Pancreas (tissue), 10 donors: Measurements from ENCODE around the gene NOB1. TPM values are rescaled to one million over a fixed set of nuclear protein-coding genes. Genes with fewer than 3 reads are reported as not detected.

Experiments used
- ATAC-seq, 4 donors: fragments of 200-7000 bp; cut with Tn5 transposase; one replicate each; pipeline versions ENCODE4 v1.8.0 to v1.9.1; 2020; ENCODE audit warnings: mild to moderate bottlenecking in 4 of 4, moderate library complexity in 4 of 4
- DNase-seq, 6 donors: peaks; one replicate each; pipeline ENCODE4 v3.0.0-alpha.2; 2020
- FAIRE-seq: peaks from 2 replicates; lab custom pipeline; 2012; peaks lifted over from hg19 to GRCh38; lab: Jason Lieb, UNC
- H3K27ac ChIP-seq, 4 donors: fragments of 200-600 bp; sonication (generic); 1 replicate in 3 of 4; 2 replicates in 1 of 4; pipeline versions ENCODE4 v1.5.0 to v1.8.0; 2020
- H3K27me3 ChIP-seq, 4 donors: fragments of 200-600 bp; one replicate each; pipeline ENCODE4 v1.8.0; 2021
- H3K36me3 ChIP-seq, 3 donors: fragments of 200-600 bp; sonication (generic) in 1 of 3; one replicate each; pipeline versions ENCODE4 v1.5.0 to v1.8.0; 2020 to 2021
- H3K4me1 ChIP-seq, 3 donors: fragments of 200-600 bp; one replicate each; pipeline ENCODE4 v1.8.0; 2021
- H3K4me3 ChIP-seq, 4 donors: fragments of 200-600 bp; sonication (generic) in 2 of 4; one replicate each; pipeline versions ENCODE4 v1.5.0 to v1.8.0; 2020 to 2021
- H3K9me3 ChIP-seq, 4 donors: fragments of 200-600 bp; one replicate each; pipeline ENCODE4 v1.8.0; 2021
- CTCF ChIP-seq, 4 donors: fragments of 200-600 bp; sonication (generic) in 3 of 4; IDR thresholded peaks; one replicate each; pipeline versions ENCODE4 v1.5.0 to v1.8.0; 2021; ENCODE audit warnings: antibody characterized with exemption in 4 of 4
- WGBS, 2 donors: extraction: QIAGEN DNeasy Blood & Tissue Kit; methylation state at CpG; one replicate each; pipeline ENCODE4 v1.1.7; 2013; 5-methylcytosine and 5-hydroxymethylcytosine counted together
- intact Hi-C, 3 donors: fragments of 100-400 bp; cut with DNase I; formaldehyde crosslinking; loops; one replicate each; pipeline versions ENCODE4 v1.11.1 to v1.14.2; 2022
- polyA plus RNA-seq, 2 donors: library from polyadenylated mRNA; stranded (reverse); fragments of 200-250 nt; gene quantifications; one replicate each; pipeline ENCODE4 v1.2.3, GENCODE V29; 2013
- total RNA-seq, 6 donors: library from RNA; stranded (reverse); fragmentation: NEBNext Ultra II Directional in 4 of 6; extraction: Animal tissue kit (Norgen Biotek cat#: 25700) in 4 of 6; gene quantifications; one replicate each; pipeline versions ENCODE4 v1.2.1 to v1.2.4, GENCODE V29; 2021 to 2023
- donor health status: healthy with polysubstance abuse.
- donor health status: DM: no; HTN: no; CAD: no; lungs with moderate emphysema.
- donor health status: DM: no; HTN: no; CAD: no.
- donor health status: control.
- donor health status: control.
- donor health status: Bipolar disorder and iron deficiency.
- donor health status: DM: yes; HTN: yes; CAD: no.
- donor health status: DM: no; HTN: no; CAD: no.
- donor health status: DM: no; HTN: no; CAD: no.
- donor health status: DM: yes; HTN: yes; CAD: no.

The NOB1 gene
- total and polyA plus RNA-seq, 8 donors, result 33.4 to 123 (median 55.1) TPM

GRCh38 chr16:69724414-69724873 lies 30.3 kb downstream of the NOB1 start:
- FAIRE-seq (no peak), DNase-seq (peak in 1 of 6 donors; percentile 10), ATAC-seq (no peak)
- Histone ChIP-seq H3K27ac (no peak overlapping the region), H3K27me3 (no peaks in the 10 kb centered on the region), H3K36me3 (no peaks in the 10 kb centered on the region), H3K4me1 (no peaks in the 10 kb centered on the region), H3K9me3 (no peaks in the 10 kb centered on the region), H3K4me3 (no peak overlapping the region)
- intact Hi-C loops, result no loop called here
- WGBS, 2 donors, result 88 to 89% methylated on average over 2 of the region's 2 CpGs
- TF ChIP-seq CTCF (IDR thresholded peaks at IDR 0.05), result no peak

GRCh38 chr16:69721441-69721957 lies 33.2 kb downstream of the NOB1 start:
- Histone ChIP-seq H3K27me3 (no peaks in the 10 kb centered on the region), H3K27ac (no peak overlapping the region), H3K4me3 (no peak overlapping the region), H3K36me3 (no peaks in the 10 kb centered on the region), H3K4me1 (no peaks in the 10 kb centered on the region), H3K9me3 (no peaks in the 10 kb centered on the region)
- no peak for FAIRE-seq
- no peak for TF ChIP-seq CTCF (IDR thresholded peaks at IDR 0.05)
- intact Hi-C loops, result no loop called here
- DNase-seq, result no peak
- ATAC-seq, result no peak
- 81 to 90% methylated on average over 5 to 6 of the region's 6 CpGs for WGBS, 2 donors

- H3K27me3 ChIP-seq, result no peaks in the 10 kb centered on the region
- no peaks in the 10 kb centered on the region for H3K9me3 ChIP-seq
- no peak for TF ChIP-seq CTCF (IDR thresholded peaks at IDR 0.05)
- no peak for ATAC-seq
- H3K4me1 ChIP-seq, result no peaks in the 10 kb centered on the region
- H3K36me3 ChIP-seq, result no peaks in the 10 kb centered on the region
- H3K27ac ChIP-seq, result no peak overlapping the region
- H3K4me3 ChIP-seq, result no peak overlapping the region
- intact Hi-C loops, result no loop called here
- no peak for DNase-seq
- FAIRE-seq, result no peak
- WGBS, 2 donors, result 83 to 87% methylated on average over 10 of the region's 10 CpGs
Measured at GRCh38 chr16:69720822-69721430, 33.8 kb downstream of the NOB1 start.

- peaks cover 0 to 4% (median 0%) of the 10 kb centered on the region in 3 donors for H3K4me1 ChIP-seq
- H3K4me3 ChIP-seq, result no peak overlapping the region
- H3K27me3 ChIP-seq, result no peaks in the 10 kb centered on the region
- H3K36me3 ChIP-seq, result no peaks in the 10 kb centered on the region
- no peak for TF ChIP-seq CTCF (IDR thresholded peaks at IDR 0.05)
- intact Hi-C loops, result no loop called here
- DNase-seq, result no peak
- no peaks in the 10 kb centered on the region for H3K9me3 ChIP-seq
- no peak for ATAC-seq
- WGBS, 2 donors, result 81 to 82% methylated on average over 10 of the region's 10 CpGs
- no peak overlapping the region for H3K27ac ChIP-seq
- FAIRE-seq, result no peak
Measured at GRCh38 chr16:69718111-69718764, 36.5 kb downstream of the NOB1 start.

GRCh38 chr16:69717066-69717465 lies 37.7 kb downstream of the NOB1 start:
- Histone ChIP-seq H3K9me3 (no peaks in the 10 kb centered on the region), H3K4me1 (peaks cover 0 to 12% (median 0%) of the 10 kb centered on the region in 3 donors), H3K27ac (no peak overlapping the region), H3K4me3 (no peak overlapping the region), H3K36me3 (no peaks in the 10 kb centered on the region), H3K27me3 (no peaks in the 10 kb centered on the region)
- FAIRE-seq (no peak), ATAC-seq (no peak), DNase-seq (no peak)
- TF ChIP-seq CTCF (IDR thresholded peaks at IDR 0.05), result no peak
- 90% methylated on average over 6 of the region's 6 CpGs for WGBS, 2 donors
- intact Hi-C loops, result no loop called here
